ENCODE data around the gene PPARD.

- TF ChIP-seq, protein P1, sequence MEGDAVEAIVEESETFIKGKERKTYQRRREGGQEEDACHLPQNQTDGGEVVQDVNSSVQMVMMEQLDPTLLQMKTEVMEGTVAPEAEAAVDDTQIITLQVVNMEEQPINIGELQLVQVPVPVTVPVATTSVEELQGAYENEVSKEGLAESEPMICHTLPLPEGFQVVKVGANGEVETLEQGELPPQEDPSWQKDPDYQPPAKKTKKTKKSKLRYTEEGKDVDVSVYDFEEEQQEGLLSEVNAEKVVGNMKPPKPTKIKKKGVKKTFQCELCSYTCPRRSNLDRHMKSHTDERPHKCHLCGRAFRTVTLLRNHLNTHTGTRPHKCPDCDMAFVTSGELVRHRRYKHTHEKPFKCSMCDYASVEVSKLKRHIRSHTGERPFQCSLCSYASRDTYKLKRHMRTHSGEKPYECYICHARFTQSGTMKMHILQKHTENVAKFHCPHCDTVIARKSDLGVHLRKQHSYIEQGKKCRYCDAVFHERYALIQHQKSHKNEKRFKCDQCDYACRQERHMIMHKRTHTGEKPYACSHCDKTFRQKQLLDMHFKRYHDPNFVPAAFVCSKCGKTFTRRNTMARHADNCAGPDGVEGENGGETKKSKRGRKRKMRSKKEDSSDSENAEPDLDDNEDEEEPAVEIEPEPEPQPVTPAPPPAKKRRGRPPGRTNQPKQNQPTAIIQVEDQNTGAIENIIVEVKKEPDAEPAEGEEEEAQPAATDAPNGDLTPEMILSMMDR (IDR thresholded peaks at IDR 0.05), result no peak
- TF ChIP-seq POLR2A (IDR thresholded peaks at IDR 0.05), result no peak
These were observed 105.8 kb downstream of the PPARD start for GRCh38 chr6:35448191-35448590.

Data from uterus (tissue), 2 donors.